Posterior vena cava (tissue), 2 donors: ENCODE measurements around the gene C1orf116. TPM values are rescaled to one million over a fixed set of nuclear protein-coding genes. Genes with fewer than 3 reads are reported as not detected.

Experiments
- DNase-seq: peaks from one replicate; pipeline ENCODE4 v3.0.0-alpha.2; 2020; ENCODE audit warnings: low spot score
- intact Hi-C, 2 donors: fragments of 100-400 bp; cut with DNase I; formaldehyde crosslinking; loops; one replicate each; pipeline versions ENCODE4 v1.14.1 to v1.14.2; 2022 to 2023
- total RNA-seq, 2 donors: library from RNA; stranded (reverse); fragmentation: NEBNext Ultra II Directional; extraction: Animal tissue kit (Norgen Biotek cat#: 25700); gene quantifications; one replicate each; pipeline ENCODE4 v1.2.1, GENCODE V29; 2021
- donor health status: DM: yes; HTN: yes; CAD: no.
- donor health status: DM: yes; HTN: yes; CAD: no.

C1orf116 gene
- total RNA-seq, 2 donors from 2014 or later, result not detected

GRCh38 chr1:206974140-206974539, 58.4 kb downstream of the C1orf116 start:
- DNase-seq, result no peak
- intact Hi-C loops, result no loop called here

DNA sequence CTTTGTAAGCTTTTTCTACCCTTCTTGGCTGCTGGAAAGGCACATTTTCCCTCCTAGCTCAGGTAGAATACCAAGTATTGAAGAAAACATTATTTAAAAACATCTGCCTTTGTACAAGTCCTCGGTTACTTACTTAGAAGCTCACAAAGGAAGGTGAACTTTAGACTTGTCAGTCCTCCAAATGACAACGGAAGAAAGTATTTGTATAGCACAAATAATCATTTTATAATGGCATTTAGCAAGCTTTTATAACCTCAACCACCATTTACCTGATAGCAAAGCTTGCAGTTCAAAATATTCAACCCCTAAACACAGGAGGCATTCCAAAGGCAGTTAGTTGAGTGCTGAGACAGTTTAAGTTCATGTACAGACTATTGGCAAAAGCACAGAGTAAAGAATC, 59.8 kb downstream of the C1orf116 start:
- DNase-seq, result no peak
- intact Hi-C loops, result no loop called here

DNA sequence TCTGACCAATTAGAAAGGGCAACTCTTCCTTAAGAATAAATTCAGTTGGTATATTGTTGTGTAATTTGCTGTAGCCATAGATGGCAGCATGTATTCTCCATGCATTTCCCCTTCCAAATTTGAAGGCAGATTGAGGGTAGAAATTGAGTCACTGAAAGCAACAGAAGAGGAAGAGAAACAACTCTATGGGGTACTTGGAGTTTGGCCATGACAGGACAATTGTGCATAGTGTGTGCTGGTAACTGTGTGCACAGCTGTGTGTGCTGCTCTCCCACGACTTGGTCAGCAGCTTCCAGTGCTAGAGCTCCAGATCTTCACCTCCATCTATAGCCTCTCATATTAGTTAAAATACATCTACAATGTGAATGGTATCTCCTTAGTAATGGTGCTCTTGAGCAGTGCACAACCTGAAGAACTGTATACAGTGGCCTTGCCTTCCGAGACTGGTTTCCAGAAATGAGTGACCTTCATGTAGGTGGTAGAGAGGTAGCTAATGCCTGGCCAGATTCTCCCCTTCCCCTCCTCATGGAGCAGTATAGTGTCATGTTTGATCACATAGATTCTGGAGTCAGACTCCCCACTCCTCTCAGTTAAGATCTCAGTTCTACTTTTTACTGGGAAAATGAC, 61.4 kb downstream of the C1orf116 start:
- intact Hi-C loops, result no loop called here
- DNase-seq, result no peak

DNA sequence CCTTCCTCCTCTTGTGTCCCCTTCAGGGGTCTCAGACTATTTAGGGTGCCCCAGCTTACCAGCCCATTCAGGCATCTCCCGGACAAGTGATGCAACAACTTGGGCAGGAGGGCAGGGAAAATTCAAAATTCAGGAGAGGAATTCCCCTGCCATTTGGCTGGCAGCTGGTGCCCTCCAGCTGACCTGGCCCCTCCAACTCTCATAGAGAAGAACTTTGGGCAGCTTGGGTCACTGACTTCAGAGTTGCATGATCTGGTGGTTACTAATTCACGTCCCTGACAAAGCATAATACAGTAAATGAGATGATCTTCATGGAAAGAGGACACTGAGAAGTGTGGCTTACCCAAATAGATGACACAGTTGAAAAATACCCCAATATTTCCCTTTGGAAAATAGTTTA, 62.1 kb downstream of the C1orf116 start, which contains the start of gene FCAMR:
Gene FCAMR (minus strand): TSS at position 15 of the 400 bp plus-strand sequence. CDS start 335 bp downstream, outside the sequence.
- intact Hi-C loops, result no loop called here
- no peak for DNase-seq

DNA sequence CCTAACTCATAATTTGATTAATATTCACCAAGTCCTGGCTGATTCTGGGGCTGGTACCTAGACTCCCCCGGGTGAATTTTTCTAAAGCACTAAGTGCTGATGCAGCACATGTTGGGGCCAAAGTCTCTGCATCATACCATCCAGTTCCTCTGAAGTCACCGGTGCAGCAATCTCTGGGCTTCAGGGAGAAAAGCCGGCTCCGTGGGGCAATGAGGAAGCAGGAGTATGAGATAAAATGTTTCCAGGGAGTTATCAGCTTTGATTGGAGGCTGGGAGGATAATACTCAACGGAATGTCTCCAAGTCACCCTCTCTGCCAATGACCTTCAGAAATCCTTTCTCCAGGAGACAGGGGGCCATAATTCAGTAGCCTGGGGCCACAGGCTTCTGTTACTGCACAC, 63.5 kb downstream of the C1orf116 start:
- no peak for DNase-seq
- intact Hi-C loops, result no loop called here

Other genes starting within 250 kb of the C1orf116 start
- not detected for gene IL20, start 167.1 kb downstream of the C1orf116 start, total RNA-seq
- gene IL24, start 135.3 kb downstream of the C1orf116 start, total RNA-seq, result not detected
- 1 to 10 TPM; 1.4 to 3.3 TPM for gene FCMR, start 110.8 kb downstream of the C1orf116 start, total RNA-seq
- gene PIGR, start 86.3 kb downstream of the C1orf116 start, total RNA-seq, result under 1 TPM; 0.33 to 0.79 TPM
- not detected for gene FCAMR, start 62.3 kb downstream of the C1orf116 start, total RNA-seq
- 1 to 10 TPM; 6.6 to 7.0 TPM for gene YOD1, start 18.5 kb upstream of the C1orf116 start, total RNA-seq
- gene PFKFB2, start 20.5 kb upstream of the C1orf116 start, total RNA-seq, result 10 to 100 TPM; 10.2 to 13.0 TPM
- 1 to 10 TPM in 1 of 2 donors, under 1 TPM in 1; 0.43 to 3.3 TPM for gene C4BPB, start 56.1 kb upstream of the C1orf116 start, total RNA-seq
- under 1 TPM in 1 of 2 donors, not detected in 1; 0.37 TPM for gene C4BPA, start 71.5 kb upstream of the C1orf116 start, total RNA-seq